K562 (cell line): Measurements from ENCODE around the gene INPP1. TPM values are rescaled to one million over a fixed set of nuclear protein-coding genes. Genes with fewer than 3 reads are reported as not detected.
A peak's percentile ranks its signal among the peaks of the same experiment; 100 is the strongest.

Source experiments
- ATAC-seq: fragments of 200-7000 bp; cut with Tn5 transposase; 3 replicates; pipeline ENCODE4 v1.9.1; 2020; ENCODE audit warnings: moderate library complexity
- BruUV-seq: library from RNA; stranded (reverse); fragments of 400-500 nt; replicated peaks from 2 replicates; lab custom pipeline; 2021; lab: Mats Ljungman, UMichigan
- CTCF ChIA-PET: fragments of 300-600 bp; formaldehyde crosslinking; extraction: SDS; loops from one replicate; lab custom pipeline; 2021; ENCODE audit warnings: low intra/inter-chr PET ratio; lab: Yijun Ruan, JAX
- POLR2A ChIA-PET: fragments of 300-600, 350-650 bp; sonication (Branson Sonifier 250); formaldehyde crosslinking; extraction: SDS; loops from one replicate; lab custom pipeline; 2021; ENCODE audit warnings: antibody characterized with exemption, inconsistent platforms; lab: Yijun Ruan, JAX
- DNase-seq, 4 experiments: peaks; one replicate each; pipeline versions ENCODE4 v3.0.0 to v3.0.0-alpha.2; 2011 to 2018; ENCODE audit warnings: low spot score in 3 of 4, mixed read lengths in 3 of 4; ENCODE audit errors: extremely low read depth in 1 of 4
- FAIRE-seq: peaks from 2 replicates; lab custom pipeline; 2011; peaks lifted over from hg19 to GRCh38; lab: Jason Lieb, UNC
- H2AFZ ChIP-seq: 2 replicates; pipeline ENCODE4 v1.6.0; 2011; ENCODE audit warnings: low read depth, low read length, control low read depth, inconsistent platforms
- H3K27ac ChIP-seq: fragments of 200-600 bp; 3 replicates; pipeline ENCODE4 v1.8.0; 2011; ENCODE audit warnings: low read depth, mild to moderate bottlenecking, control low read depth, inconsistent platforms, low read length, moderate library complexity, mixed read lengths; ENCODE audit errors: extremely low read depth
- H3K27me3 ChIP-seq, 2 experiments: fragments of 300-600 bp in 1 of 2; 2 replicates in 1 of 2; 3 replicates in 1 of 2; pipeline versions ENCODE4 v1.6.0 to v1.8.0; 2011; ENCODE audit warnings: inconsistent platforms in 2 of 2, low read length in 2 of 2, mild to moderate bottlenecking in 1 of 2, mixed read lengths in 1 of 2, moderate library complexity in 1 of 2; ENCODE audit not compliant: control insufficient read depth in 2 of 2, insufficient read depth in 2 of 2
- H3K36me3 ChIP-seq: fragments of 300-600 bp; 3 replicates; pipeline ENCODE4 v1.8.0; 2011; ENCODE audit warnings: mild to moderate bottlenecking, low read length, inconsistent platforms; ENCODE audit not compliant: control insufficient read depth, insufficient read depth
- H3K4me1 ChIP-seq, 2 experiments: fragments of 200-600 bp in 1 of 2; replicated peaks in 1 of 2; 2 replicates in 1 of 2; 3 replicates in 1 of 2; pipeline versions ENCODE4 v1.5.1 to v1.8.0; 2011; ENCODE audit warnings: inconsistent platforms in 2 of 2, low read length in 2 of 2, mild to moderate bottlenecking in 1 of 2, mixed read lengths in 1 of 2, moderate library complexity in 1 of 2; ENCODE audit not compliant: control insufficient read depth in 2 of 2, insufficient read depth in 2 of 2
- H3K4me2 ChIP-seq: 2 replicates; pipeline ENCODE4 v1.6.1; 2011; ENCODE audit warnings: low read length, control low read depth, inconsistent platforms, mixed read lengths; ENCODE audit not compliant: insufficient read depth
- H3K4me3 ChIP-seq: fragments of 200-600 bp; sonication (generic), shearing (Covaris generic); 2 replicates; pipeline ENCODE4 v1.5.1; 2016; ENCODE audit warnings: control low read depth, inconsistent platforms
- H3K79me2 ChIP-seq: fragments of 200-600 bp; 3 replicates; pipeline ENCODE4 v1.8.0; 2011; ENCODE audit warnings: low read length, inconsistent platforms; ENCODE audit not compliant: control insufficient read depth, insufficient read depth
- H3K9ac ChIP-seq, 2 experiments: 2 replicates each; pipeline versions ENCODE4 v1.6.0 to v1.6.1; 2011; ENCODE audit warnings: low read depth in 2 of 2, low read length in 2 of 2, control low read depth in 1 of 2, inconsistent platforms in 1 of 2, mild to moderate bottlenecking in 1 of 2, mixed read lengths in 1 of 2; ENCODE audit not compliant: insufficient read depth in 1 of 2
- H3K9me1 ChIP-seq: one replicate; pipeline ENCODE4 v1.6.0; 2011; ENCODE audit warnings: inconsistent platforms, mild to moderate bottlenecking, low read length, moderate library complexity; ENCODE audit not compliant: control insufficient read depth, insufficient read depth
- H3K9me3 ChIP-seq: replicated peaks from 2 replicates; pipeline ENCODE4 v1.5.1; 2011; ENCODE audit warnings: low read depth, low read length, inconsistent platforms; ENCODE audit not compliant: control insufficient read depth, insufficient read depth
- H4K20me1 ChIP-seq: replicated peaks from 2 replicates; pipeline ENCODE4 v1.6.1; 2011; ENCODE audit warnings: low read length, inconsistent platforms, mixed read lengths; ENCODE audit not compliant: control insufficient read depth, insufficient read depth
- MCM3 ChIP-seq: fragments of 450-650 bp; IDR thresholded peaks from 2 replicates; pipeline ENCODE4 v1.6.1; 2016
- SP1 ChIP-seq: sonication (generic); formaldehyde crosslinking; IDR thresholded peaks from 2 replicates; pipeline ENCODE4 v1.8.1; 2022; ENCODE audit warnings: mild to moderate bottlenecking, missing genetic modification reagents
- ZNF707 ChIP-seq: fragments of 250-450 bp; sonication (Bioruptor Pico); conservative IDR thresholded peaks from 2 replicates; pipeline ENCODE4 v1.8.0; 2022; ENCODE audit warnings: inconsistent platforms, mild to moderate bottlenecking, moderate library complexity
- WGBS: fragments of 100-300 bp; shearing (Covaris generic); methylation state at CpG from one replicate; pipeline ENCODE4 v1.1.6; 2016; ENCODE audit warnings: low coverage, mixed read lengths; ENCODE audit not compliant: insufficient coverage; ENCODE audit errors: missing lambda C conversion rate; 5-methylcytosine and 5-hydroxymethylcytosine counted together
- in situ Hi-C: fragments of 300-500 bp; cut with MboI; formaldehyde crosslinking; loops from 4 replicates; pipeline ENCODE4 v1.15.0; 2018; ENCODE audit warnings: inconsistent platforms, mixed read lengths
- intact Hi-C: fragments of 100-400 bp; cut with micrococcal nuclease; formaldehyde crosslinking; loops from 2 replicates; pipeline ENCODE4 v1.14.2; 2022
- polyA plus RNA-seq, 8 experiments: library from polyadenylated mRNA; depleted of rRNA in 4 of 8; stranded (reverse) in 5 of 8; unstranded in 3 of 8; fragments of >200 nt; fragmentation: Nextera tagmentation in 2 of 8; fragmentation: Illumina TruSeq in 1 of 8; extraction: Ambion mirVana in 2 of 8; extraction: Trizol in 1 of 8; gene quantifications; 2 replicates each; pipeline versions ENCODE4 v1.2.1 to v1.2.3, GENCODE V29; 2011 to 2014; ENCODE audit warnings: inconsistent platforms in 1 of 8, missing spikeins in 1 of 8
- total RNA-seq, 7 experiments: library from RNA; depleted of rRNA in 6 of 7; stranded (reverse); fragments of >200 nt in 6 of 7; fragmentation: Illumina TruSeq in 2 of 7; extraction: Trizol in 2 of 7; gene quantifications; 2 replicates each; pipeline versions ENCODE4 v1.2.1 to v1.2.3, GENCODE V29; 2011 to 2021; ENCODE audit warnings: low replicate concordance in 1 of 7
- TF ChIP-seq, protein P1 (sequence below): sonication (generic); formaldehyde crosslinking; IDR thresholded peaks from 2 replicates; pipeline ENCODE4 v1.8.1; 2023; ENCODE audit warnings: mild to moderate bottlenecking, missing genetic modification reagents

Gene INPP1
- total and polyA plus RNA-seq, 9 of the 15 experiments (the other 6 are each of a cell fraction or from before 2014, with no cell fraction given): 3.7 to 11.8 (median 6.5) TPM

DNA sequence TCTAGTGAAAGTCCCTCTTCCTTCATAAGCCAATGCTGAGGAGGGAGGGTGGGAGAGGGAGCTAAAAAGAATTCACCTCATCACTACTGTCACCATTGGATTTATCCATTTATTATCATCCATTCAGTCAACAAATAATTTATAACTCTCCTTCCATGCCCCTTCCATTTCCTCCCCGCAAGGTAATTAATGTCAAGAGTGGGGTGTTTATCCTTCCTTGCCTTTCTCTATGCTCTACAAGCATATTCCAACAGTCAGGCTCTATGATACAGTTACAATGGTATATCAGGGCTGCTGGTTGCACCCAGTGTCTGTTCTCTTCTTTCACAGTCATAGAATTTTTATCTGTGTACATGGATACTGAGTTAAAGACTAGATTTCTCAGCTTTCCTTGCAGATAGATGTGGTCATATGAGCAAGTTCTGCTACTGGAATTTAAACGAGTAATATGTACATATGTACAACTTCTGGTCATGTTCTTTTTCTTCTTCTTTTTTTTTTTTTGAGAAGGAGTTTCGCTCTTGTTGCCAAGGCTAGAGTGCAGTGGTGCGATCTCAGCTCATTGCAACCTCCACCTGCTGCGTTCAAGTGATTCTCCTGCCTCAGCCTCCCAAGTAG is 59.7 kb downstream of the INPP1 start:
- intact Hi-C loops (loop anchor here (10.0 kb wide), 1 partner anchor 62 kb away; no protein-coding TSS in a partner anchor), in situ Hi-C loops (no loop called here)
- BruUV-seq: no TSS peak
- no peaks in the 10 kb centered on the region for H3K9me1 ChIP-seq
- H3K27ac ChIP-seq: no peak overlapping the region
- no peak overlapping the region for H2AFZ ChIP-seq
- no peak overlapping the region for H3K4me3 ChIP-seq
- ATAC-seq (no peak), FAIRE-seq (no peak), DNase-seq (no peak)
- WGBS: 80% methylated on average over 2 of the region's 5 CpGs
- H4K20me1 ChIP-seq: no peaks in the 10 kb centered on the region
- H3K27me3 ChIP-seq: no peaks in the 10 kb centered on the region
- ChIA-PET CTCF (interaction anchor here (0.6 kb wide), 1 partner anchor 311 kb away, joined by 3 read pairs; no protein-coding TSS in a partner anchor), POLR2A (no interaction called here)
- no peak overlapping the region for H3K9ac ChIP-seq
- no peaks in the 10 kb centered on the region for H3K9me3 ChIP-seq
- TF ChIP-seq, protein P1, sequence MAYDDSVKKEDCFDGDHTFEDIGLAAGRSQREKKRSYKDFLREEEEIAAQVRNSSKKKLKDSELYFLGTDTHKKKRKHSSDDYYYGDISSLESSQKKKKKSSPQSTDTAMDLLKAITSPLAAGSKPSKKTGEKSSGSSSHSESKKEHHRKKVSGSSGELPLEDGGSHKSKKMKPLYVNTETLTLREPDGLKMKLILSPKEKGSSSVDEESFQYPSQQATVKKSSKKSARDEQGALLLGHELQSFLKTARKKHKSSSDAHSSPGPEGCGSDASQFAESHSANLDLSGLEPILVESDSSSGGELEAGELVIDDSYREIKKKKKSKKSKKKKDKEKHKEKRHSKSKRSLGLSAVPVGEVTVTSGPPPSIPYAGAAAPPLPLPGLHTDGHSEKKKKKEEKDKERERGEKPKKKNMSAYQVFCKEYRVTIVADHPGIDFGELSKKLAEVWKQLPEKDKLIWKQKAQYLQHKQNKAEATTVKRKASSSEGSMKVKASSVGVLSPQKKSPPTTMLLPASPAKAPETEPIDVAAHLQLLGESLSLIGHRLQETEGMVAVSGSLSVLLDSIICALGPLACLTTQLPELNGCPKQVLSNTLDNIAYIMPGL (CRISPR knock-in tag): no peak
- TF ChIP-seq SP1 (CRISPR knock-in tag) (no peak), MCM3 (no peak), ZNF707 (CRISPR knock-in tag) (peak; percentile 86)
- no peaks in the 10 kb centered on the region for H3K36me3 ChIP-seq
- H3K4me2 ChIP-seq: no peak overlapping the region
- peaks cover 6 to 18% of the 10 kb centered on the region in 2 experiments; a peak in 4 of 5 replicates for H3K4me1 ChIP-seq
- H3K79me2 ChIP-seq: no peaks in the 10 kb centered on the region
